Raji (cell line): Measurements from ENCODE around the gene COL19A1.

Experiments used
- POLR2A ChIP-seq: IDR thresholded peaks from 2 replicates; pipeline ENCODE4 v1.6.1; 2011; ENCODE audit warnings: low read depth, low read length, control low read depth; ENCODE audit not compliant: insufficient read depth

The COL19A1 gene

DNA sequence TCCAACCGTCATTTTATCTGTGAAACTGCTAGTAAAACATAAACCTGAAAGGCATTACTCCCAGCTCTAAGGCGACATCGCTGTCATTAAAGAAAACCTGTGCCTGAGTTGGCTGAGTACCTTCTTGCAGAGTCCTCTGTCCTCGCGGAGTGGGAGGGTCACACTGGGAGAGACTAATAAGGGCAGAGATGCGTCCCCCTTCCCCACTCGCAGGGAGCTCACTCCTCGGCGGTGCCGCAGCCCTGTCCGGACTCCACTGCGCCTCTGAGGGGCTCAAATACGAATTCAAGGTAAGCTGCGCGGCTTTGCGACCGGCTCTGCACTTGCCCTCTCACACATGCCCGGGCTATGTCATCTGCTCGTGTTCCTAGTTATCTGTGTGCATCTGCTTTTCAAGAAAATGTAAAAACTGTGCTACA, at the start of gene COL19A1:
Gene COL19A1, plus strand, starts transcription at position 206 of the 419 bp plus-strand sequence. CDS start 13,012 bp downstream, outside the sequence.
- no peak for TF ChIP-seq POLR2A

DNA sequence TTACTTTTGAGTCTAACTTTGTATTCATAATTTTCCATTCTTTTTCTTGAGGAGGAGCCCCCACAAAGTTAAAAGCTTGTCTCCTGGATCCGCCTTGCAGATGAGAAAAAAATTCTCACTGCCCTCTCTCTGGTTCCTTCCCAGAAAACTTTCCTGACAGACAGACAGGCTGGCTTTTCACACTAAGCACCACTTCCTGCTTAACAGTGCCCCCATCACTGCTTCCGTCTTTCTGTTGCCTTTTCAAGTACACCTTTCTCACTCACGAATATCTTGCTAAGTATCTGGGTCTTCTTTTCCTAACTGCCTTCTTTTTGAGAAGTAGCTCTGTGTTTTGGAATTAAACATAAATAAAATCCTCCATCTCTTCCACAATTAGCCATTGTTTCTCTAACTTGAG, 49.8 kb upstream of the COL19A1 start:
- no peak for TF ChIP-seq POLR2A

DNA sequence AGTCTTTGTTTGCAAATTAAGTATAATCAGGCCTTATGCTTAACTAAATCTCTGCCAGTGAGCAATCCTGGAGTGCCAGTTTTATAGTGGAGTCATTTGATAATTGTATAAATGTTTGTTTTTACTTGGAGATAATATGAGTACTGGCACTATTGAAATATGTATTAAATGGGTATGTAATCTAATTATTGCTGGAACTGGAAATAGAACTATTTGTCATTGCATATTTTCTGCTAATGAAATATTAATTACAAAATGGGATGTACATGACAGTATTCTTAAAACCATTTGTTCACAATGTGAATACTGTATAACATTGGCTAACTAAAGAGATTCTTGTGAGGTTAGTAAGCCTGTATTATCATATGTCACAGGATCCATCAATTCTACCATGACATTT, 49.0 kb upstream of the COL19A1 start:
- no peak for TF ChIP-seq POLR2A

DNA sequence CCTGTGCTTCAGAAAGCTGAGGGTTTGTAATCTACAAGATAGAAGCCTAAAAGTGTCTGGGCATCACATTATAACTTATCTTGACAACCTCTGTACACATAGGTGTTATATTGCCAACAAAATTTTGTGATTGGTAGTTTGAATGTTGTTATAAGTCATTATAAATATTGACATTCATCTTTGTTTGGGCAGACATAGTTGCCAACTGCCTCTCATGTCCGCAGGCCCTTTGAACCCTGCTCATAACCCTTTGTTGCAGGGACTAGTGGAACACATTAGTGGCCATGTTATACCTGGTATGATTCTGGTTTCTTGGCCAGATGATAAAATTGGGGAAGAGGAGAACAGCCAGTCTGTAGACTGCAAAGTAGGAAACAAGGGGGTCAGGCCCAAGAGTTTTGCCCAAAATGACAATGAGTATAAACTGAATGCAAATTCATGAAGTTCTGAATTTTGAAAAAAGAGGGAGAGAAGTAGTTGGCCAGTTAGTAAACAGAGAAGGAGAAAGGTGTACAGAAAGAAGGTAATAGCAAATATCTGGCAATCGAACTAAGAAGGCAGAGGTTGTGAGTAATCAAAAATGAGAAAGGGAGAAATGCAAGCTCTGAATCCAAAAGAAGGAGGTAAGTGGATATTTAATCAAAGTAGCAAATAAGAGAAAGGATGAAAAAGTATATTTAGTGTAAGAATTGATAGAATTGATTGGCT, 48.0 kb upstream of the COL19A1 start:
- no peak for TF ChIP-seq POLR2A

DNA sequence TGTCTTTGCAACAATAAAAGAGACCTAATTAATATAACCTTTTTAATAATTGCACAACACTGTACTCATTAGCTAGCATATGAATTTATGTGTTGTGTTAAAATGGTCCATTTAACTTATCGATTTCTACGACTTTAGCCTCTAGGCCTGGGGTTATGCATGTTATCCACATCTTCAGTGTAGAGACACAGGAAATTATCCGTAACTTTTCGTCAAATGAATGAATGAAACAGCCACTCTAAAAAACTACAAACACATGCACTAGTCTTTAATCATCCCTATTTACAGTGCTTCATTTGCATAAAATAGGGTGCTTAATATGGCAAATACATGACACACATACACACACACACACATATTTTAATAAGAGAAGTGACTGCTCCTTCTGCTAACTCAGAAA, 47.2 kb upstream of the COL19A1 start:
- TF ChIP-seq POLR2A = no peak

DNA sequence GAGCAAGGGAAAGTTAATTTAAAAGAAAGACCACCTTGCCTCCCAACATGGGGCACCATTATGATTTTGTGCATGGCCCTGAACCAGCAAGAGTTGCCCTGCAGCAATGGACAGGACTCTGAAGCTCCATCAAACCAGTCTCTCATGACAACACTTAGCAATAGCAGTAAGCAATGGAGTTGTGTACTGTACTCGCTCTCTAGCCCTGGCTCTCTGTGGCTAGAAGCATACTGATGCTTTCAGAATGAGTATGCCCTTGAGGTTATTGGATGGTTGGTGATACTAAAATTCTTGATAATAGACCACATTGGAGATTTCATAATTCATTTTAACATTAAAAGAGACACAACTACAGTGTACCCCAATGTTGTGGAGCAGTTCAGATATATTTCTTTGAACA, 46.3 kb upstream of the COL19A1 start:
- TF ChIP-seq POLR2A = no peak

DNA sequence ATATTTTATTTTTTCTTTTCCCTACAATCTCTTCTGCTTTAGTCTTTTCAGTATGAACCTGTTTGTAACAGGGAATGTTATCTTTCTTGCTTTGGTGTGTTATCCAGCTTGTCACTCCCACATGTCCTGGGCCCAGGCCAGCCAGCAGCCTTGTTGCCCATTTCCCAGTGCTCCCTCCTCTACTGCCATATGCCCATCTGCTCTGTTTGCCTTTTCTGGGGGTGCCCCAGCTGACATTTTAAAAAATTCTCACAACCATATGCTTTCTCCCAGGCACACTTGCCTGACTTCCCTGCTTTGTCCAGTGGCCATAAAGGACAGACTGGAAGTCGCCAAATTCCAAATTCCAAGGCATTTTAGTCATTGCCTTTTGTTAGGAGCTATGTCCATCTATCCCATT, 45.9 kb upstream of the COL19A1 start:
- no peak for TF ChIP-seq POLR2A

DNA sequence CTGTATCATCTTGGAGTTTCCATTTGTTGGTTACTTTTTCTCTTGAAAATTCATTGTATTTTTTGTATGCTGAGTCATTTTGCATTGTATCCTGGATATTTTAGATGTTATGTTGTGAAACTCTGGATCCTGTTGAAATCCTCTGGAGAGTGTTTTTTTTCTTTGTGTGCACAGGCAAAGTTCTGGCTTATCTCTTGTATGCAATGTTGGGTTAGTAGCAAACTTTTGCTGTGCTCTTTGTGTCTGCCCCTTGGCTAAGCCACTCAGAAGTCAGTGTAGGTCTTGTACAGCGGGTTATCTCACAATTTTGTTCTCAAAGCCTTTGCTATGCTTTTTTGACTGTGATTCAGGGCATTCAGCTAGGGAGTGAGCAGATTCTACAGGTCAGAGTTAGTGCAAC, 40.5 kb upstream of the COL19A1 start:
- TF ChIP-seq POLR2A = no peak

DNA sequence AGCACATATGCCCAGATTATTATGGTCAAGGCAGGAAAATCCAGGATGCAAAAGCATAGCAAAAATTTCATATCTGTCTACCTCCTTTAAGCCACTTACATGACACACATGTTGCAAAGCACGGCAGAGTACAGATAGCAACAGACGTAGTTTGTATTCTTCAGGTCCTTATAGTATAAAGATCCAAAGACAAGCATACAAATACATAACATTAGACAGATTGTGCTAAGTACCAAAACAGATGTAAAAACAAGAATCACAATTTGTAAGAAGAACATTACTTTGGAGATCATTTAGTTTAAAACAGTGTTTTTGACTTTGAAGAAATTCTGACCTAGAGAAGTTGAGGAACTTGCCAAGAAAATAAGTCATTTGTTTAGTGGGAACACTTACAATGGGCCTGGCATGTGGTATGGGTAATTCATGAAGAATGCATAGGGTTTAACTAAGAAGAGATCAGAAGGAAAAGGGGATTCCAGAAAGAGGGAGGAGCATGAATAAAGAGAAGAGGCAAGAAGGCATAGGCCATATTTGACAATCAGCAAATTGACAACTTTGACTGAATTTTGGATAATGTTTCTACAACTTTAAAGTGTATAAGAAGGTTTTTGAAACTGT, 39.0 kb upstream of the COL19A1 start:
- no peak for TF ChIP-seq POLR2A

DNA sequence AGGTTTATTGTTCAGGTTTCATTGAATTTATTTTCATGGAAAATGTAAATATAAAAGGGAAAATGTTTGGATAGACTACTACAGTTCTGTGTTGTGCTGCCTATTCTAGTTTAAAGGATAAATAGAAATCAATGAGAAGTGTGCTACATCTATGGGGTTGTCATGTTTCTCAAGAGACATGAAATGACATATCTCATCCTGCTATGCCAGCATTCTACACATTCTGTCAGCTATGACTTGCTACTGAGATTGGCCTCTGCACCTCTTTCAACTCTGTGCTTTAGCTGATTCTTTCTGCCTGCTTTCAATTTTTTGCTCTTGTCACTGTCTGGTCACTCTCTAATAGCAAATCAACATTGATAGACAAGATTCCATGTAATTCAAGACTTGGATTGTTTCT, 33.8 kb upstream of the COL19A1 start:
- no peak for TF ChIP-seq POLR2A

DNA sequence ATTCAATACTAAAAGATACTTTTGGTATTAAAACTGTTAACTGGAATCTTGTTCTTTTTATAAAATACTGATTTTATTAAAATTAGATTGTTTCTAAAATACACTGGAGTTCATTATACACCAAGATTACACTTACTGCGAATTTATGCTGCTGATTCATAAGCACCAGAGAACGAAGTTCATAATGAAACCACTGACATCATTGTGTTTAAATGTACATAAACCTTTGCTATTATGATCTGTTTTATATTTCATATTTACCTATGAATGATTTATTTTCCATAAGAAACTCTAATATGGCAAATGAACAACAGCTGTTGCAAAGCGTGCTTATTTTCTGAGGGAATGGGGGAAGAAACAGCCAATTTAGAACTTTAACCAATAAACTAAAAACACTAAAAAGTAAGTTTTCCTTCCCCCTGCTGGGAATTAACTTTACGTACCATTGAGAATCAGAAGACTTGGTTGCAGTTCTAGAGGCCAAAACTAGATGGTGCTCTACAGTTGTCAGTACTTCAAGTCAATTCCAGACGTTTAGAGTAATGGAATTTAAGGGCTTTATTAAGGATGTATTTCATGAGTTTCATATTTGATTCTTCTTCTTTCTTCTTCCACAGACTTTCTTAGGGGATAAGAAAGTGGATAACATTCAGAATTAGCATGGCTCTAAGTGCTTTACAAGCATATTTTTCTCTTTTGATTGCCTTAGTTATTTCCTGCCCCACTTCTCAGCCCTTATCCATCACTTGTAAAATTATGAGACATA, 30.8 kb upstream of the COL19A1 start:
- TF ChIP-seq POLR2A = no peak

DNA sequence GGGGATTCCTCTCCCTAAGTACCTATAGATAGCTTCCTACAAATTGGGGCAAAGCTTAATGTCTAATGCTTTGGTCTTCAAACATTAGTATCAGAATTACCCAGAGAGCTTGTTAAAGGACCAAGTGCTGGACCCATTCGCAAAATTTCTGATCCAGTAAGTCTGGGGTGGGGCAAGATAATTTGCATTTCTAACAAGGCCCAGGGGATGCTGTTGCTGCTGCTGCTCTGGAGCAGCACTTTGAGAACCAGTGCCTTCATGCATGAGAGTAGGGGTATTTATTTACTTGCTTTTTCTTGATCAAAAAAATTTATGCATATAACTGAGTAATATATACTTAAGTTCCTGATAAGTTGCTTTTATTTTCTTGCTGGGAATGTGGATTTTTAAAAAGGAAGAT, 24.5 kb upstream of the COL19A1 start:
- no peak for TF ChIP-seq POLR2A

DNA sequence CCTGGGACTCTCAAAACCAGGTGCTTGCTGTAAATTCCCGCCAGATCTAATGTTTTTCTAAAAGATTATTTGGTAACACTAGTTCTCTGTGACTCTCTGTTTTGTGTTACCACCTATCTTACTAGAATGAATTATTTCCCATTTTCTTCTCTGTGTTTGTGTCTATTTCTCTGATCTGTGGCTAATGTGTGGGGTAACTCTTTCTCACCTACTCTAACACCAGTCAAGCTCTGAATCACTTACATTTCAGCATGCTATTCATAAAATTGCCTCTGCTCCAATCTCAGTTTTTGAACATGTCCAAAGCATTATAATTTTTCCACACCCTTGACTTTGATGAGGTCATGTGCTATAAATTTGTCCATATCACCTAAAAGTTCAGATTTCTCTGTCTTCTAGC, 23.2 kb upstream of the COL19A1 start:
- TF ChIP-seq POLR2A = no peak

DNA sequence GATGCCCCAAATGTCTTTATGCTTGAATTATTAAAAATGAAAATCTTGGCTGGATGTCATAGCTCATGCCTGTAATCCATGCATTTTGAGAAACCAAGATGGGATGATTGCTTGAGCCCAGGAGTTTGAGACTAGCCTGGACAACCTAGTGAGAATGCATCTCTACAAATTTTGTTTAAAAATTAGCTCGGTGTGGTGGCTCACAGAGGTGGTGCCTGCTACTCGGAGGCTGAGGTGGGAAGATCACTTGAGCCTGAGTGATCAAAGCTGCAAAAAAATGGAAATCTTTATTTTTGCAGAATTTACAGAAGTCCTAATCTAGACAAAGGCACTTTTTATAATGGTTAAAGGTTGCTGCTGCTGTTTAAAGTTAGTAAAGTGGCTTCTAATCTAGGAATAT, 20.0 kb upstream of the COL19A1 start:
- TF ChIP-seq POLR2A = no peak

DNA sequence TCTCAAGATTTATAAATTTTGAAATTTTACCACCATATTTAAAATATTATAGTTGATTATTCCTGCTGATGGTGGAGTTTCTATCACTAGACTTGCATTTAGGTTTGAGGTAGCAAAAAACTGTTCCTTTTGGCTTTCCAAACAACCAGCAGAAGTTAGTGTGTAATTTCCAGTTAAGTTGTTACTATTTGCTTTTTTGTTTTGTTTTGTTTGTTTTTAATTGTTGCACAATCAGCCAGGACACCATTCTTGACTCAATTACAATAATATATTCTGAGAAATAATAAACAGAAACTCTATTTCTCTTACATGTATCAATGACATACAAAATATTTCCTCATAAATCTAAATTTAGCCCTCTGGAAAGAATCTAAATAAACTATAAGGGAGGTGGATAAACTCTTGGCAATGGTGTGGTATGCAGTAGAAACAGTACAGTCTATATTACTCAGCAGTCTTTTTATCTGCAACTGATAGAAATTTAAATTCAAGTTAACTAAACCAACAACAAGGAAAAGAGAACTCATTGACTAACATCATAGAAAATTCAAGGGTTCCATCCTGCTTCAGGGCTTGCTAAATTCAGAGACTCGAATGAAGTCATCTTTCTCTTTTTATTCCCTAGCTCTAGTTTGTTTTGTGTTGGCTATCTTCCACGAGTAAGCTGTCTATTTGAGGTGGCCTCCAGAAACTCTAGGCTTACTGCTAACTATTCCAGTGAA, 19.4 kb upstream of the COL19A1 start:
- no peak for TF ChIP-seq POLR2A

DNA sequence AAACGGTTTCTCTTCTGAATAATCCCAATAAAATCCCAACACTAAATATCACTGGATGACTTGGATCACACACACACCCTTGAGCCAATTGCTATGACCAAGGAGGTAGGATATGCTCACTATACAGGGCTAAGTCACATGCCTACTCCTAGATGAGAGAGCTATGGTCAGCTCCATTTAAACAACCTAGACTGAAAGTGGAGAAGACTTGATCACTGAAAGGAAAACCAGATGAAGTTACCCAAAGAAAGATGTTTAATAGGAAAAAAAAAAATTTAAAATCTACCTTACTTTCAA, 18.9 kb upstream of the COL19A1 start:
- TF ChIP-seq POLR2A = no peak
